Measurements from ENCODE around the gene VWA5B1. TPM values are rescaled to one million over a fixed set of nuclear protein-coding genes. Genes with fewer than 3 reads are reported as not detected.

Gene VWA5B1
- total and polyA plus RNA-seq, 2 of the 4 experiments (the other 2 are of a cell fraction): not detected

DNA sequence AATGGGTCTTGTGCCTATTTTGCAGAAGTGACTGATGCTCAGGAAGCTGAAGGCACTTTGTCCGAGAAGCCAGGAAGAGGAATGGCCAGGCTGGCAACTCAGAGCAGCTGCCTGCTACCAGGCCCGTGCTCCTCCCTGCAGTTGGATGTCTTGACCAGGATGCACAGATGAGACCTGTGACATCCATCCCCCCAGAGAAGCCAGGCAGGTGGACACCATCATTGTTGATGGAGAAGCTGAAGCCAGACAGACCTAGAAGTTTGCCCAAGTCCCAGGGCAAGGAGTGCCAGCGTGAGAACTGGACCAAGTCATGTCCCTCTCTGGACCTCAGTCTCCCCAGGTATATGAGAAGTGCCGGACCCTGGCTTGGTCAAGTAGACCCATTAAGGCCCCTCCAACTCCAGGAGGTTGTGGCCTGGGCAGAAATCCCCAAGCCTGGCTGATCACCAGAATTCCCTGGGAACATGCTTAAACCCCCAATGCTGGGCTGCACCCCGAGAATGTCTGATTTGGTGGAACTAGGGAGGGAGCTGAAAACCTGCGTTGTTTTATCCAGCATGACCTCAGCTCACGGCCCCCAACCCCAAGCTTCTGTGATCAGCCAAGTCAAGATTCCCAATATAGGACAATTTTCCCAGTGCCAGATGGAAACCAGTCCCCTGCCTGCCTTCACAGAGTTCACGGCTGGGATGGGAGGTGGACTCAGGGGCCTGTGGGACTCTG lies 112.9 kb downstream of the VWA5B1 start:
- 0 out of 2 replicates have a peak, but pooled peaks cover 3% of the 10 kb centered on the region for H3K9me1 ChIP-seq (ENCODE audit: insufficient read depth, low read length)
- peaks cover 29% of the 10 kb centered on the region for H3K27me3 ChIP-seq (ENCODE audit: control insufficient read depth, insufficient read depth, low read length)
- ChIA-PET CTCF (no interaction called here), POLR2A (ENCODE audit: unreplicated experiment) (no interaction called here)
- H2AK9ac ChIP-seq (replicated peaks; ENCODE audit: low read depth, low read length, poor library complexity): no peak overlapping the region
- dilution Hi-C loops (cut with HindIII; ENCODE audit: low sequenced_read_pairs, unreplicated experiment): no loop called here
- no peak overlapping the region for H3K4me2 ChIP-seq (ENCODE audit: low read depth, low read length)
- intact Hi-C loops (cut with micrococcal nuclease): no loop called here
- no peaks in the 10 kb centered on the region for H3K79me1 ChIP-seq (ENCODE audit: low read depth in 1 of 2, low read length in 2 of 2)
- DNase-seq: no peak
- H4K91ac ChIP-seq (ENCODE audit: insufficient read depth, low read depth, low read length): no peak overlapping the region
- H3K36me3 ChIP-seq (ENCODE audit: control insufficient read depth, insufficient read depth, low read length): no peaks in the 10 kb centered on the region
- H4K8ac ChIP-seq (ENCODE audit: low read depth in 2 of 2, low read length in 2 of 2): no peak overlapping the region
- no peak overlapping the region for H3K27ac ChIP-seq (ENCODE audit: insufficient read depth, low read length)
- peaks cover 8% of the 10 kb centered on the region; the same call in 1 of the 2 replicates for H3K4me1 ChIP-seq (ENCODE audit: control insufficient read depth, insufficient read depth, low read length)
- H3K56ac ChIP-seq (ENCODE audit: extremely low read depth, insufficient read depth, low read length): no peak overlapping the region
- H2BK5ac ChIP-seq (ENCODE audit: low read depth, low read length, poor library complexity, severe bottlenecking): no peak overlapping the region
- no peak overlapping the region for H2AK5ac ChIP-seq (ENCODE audit: low read depth, low read length)
- H2BK15ac ChIP-seq (ENCODE audit: low read depth, low read length): no peak overlapping the region
- H3K18ac ChIP-seq (ENCODE audit: low read depth, low read length): no peak overlapping the region
- no CpG with 5 or more reads among the region's 8 CpGs for WGBS, 2 experiments (ENCODE audit: extremely low coverage in 2 of 2, insufficient read length in 1 of 2)
- no peak overlapping the region for H3K14ac ChIP-seq (replicated peaks; ENCODE audit: low read depth, low read length)
- H4K20me1 ChIP-seq (ENCODE audit: insufficient read depth, low read length): no peaks in the 10 kb centered on the region
- no peak overlapping the region for H2BK120ac ChIP-seq (ENCODE audit: low read depth, low read length)
- no peak overlapping the region; the same call in 1 of the 2 replicates for H3K4ac ChIP-seq (ENCODE audit: low read depth, low read length)
- H3K9me3 ChIP-seq (ENCODE audit: control insufficient read depth, insufficient read depth, low read length): no peaks in the 10 kb centered on the region
- in situ Hi-C loops (cut with MboI; ENCODE audit: low sequenced_read_pairs): no loop called here
- no peak overlapping the region for H3K23ac ChIP-seq (ENCODE audit: low read depth, low read length)
- BruUV-seq (replicated peaks): no TSS peak
- TF ChIP-seq MXI1 (IDR thresholded peaks at IDR 0.05; ENCODE audit: borderline replicate concordance, low read depth, low read length) (no peak), RCOR1 (IDR thresholded peaks at IDR 0.05; ENCODE audit: insufficient replicate concordance, low read length) (no peak), POLR2A (IDR thresholded peaks at IDR 0.05; ENCODE audit: low read depth, low read length) (no peak), RAD21 (IDR thresholded peaks at IDR 0.05; ENCODE audit: low read length) (no peak), CHD1 (IDR thresholded peaks at IDR 0.05; ENCODE audit: low read depth, low read length) (no peak), FOS (IDR thresholded peaks at IDR 0.05; ENCODE audit: low read depth, low read length) (no peak), RFX5 (IDR thresholded peaks at IDR 0.05; ENCODE audit: low read depth, low read length) (no peak), BHLHE40 (IDR thresholded peaks at IDR 0.05; ENCODE audit: low read depth, low read length) (no peak)
- TF ChIP-seq, protein P1, sequence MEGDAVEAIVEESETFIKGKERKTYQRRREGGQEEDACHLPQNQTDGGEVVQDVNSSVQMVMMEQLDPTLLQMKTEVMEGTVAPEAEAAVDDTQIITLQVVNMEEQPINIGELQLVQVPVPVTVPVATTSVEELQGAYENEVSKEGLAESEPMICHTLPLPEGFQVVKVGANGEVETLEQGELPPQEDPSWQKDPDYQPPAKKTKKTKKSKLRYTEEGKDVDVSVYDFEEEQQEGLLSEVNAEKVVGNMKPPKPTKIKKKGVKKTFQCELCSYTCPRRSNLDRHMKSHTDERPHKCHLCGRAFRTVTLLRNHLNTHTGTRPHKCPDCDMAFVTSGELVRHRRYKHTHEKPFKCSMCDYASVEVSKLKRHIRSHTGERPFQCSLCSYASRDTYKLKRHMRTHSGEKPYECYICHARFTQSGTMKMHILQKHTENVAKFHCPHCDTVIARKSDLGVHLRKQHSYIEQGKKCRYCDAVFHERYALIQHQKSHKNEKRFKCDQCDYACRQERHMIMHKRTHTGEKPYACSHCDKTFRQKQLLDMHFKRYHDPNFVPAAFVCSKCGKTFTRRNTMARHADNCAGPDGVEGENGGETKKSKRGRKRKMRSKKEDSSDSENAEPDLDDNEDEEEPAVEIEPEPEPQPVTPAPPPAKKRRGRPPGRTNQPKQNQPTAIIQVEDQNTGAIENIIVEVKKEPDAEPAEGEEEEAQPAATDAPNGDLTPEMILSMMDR (conservative IDR thresholded peaks at IDR 0.05; ENCODE audit: low read depth, low read length): no peak
- TF ChIP-seq, protein P2, sequence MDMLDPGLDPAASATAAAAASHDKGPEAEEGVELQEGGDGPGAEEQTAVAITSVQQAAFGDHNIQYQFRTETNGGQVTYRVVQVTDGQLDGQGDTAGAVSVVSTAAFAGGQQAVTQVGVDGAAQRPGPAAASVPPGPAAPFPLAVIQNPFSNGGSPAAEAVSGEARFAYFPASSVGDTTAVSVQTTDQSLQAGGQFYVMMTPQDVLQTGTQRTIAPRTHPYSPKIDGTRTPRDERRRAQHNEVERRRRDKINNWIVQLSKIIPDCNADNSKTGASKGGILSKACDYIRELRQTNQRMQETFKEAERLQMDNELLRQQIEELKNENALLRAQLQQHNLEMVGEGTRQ (IDR thresholded peaks at IDR 0.05; ENCODE audit: low read depth, low read length): no peak
- no peak overlapping the region for H2AFZ ChIP-seq (replicated peaks; ENCODE audit: low read length, poor library complexity)
- no peak for ATAC-seq (ENCODE audit: low read depth)
- H3K9ac ChIP-seq (ENCODE audit: low read depth, low read length): no peak overlapping the region
- no peak overlapping the region for H2BK20ac ChIP-seq (ENCODE audit: low read depth, low read length)
- H4K5ac ChIP-seq (ENCODE audit: low read depth, low read length): no peak overlapping the region
- H3K4me3 ChIP-seq (ENCODE audit: insufficient read depth, low read depth, low read length): no peak overlapping the region

Measured in IMR-90 (cell line).